ENCODE measurements around the gene PSD4. TPM values are rescaled to one million over a fixed set of nuclear protein-coding genes. Genes with fewer than 3 reads are reported as not detected.

The PSD4 gene
- total and polyA plus RNA-seq, 10 of the 15 experiments (the other 5 are each of a cell fraction or from before 2014, with no cell fraction given): 0.68 to 114 (median 35.1) TPM

DNA sequence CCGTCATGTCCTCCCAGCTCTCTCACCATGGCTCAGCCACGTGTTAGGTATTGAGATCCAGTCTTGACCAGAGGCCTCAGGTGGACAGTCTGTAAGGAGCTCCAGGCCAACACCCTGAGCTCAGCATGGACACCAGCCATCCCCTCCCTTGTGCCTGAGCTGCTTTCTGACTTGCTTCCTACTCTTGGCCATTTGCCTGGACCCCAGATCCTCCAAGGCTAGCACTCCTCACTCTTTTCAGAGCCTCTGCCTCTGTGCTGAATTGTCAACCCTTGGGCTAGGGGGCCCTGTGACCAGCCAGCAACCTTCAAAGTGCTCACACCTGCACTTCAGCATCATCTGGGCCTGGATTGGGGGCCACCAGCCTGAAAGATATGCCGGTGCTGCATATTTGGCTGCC, 58.4 kb downstream of the PSD4 start:
- Histone ChIP-seq H3K36me3 (ENCODE audit: control insufficient read depth in 2 of 2, insufficient read depth in 2 of 2, low read length in 1 of 2) (no peaks in the 10 kb centered on the region), H3K9ac (ENCODE audit: control insufficient read depth, insufficient read depth, low read length) (no peak overlapping the region), H3K27ac (ENCODE audit: control insufficient read depth, insufficient read depth) (no peak overlapping the region), H3K27me3 (replicated peaks in 1 of 2; ENCODE audit: control insufficient read depth in 2 of 2, insufficient read depth in 2 of 2, low read length in 1 of 2) (no peaks in the 10 kb centered on the region; a peak in 2 of 4 replicates), H3K4me1 (ENCODE audit: control insufficient read depth, insufficient read depth, low read length) (no peaks in the 10 kb centered on the region), H2AFZ (ENCODE audit: control insufficient read depth, low read depth, low read length) (no peak overlapping the region), H4K20me1 (ENCODE audit: control insufficient read depth, insufficient read depth) (no peaks in the 10 kb centered on the region), H3K9me3 (replicated peaks; ENCODE audit: control insufficient read depth, insufficient read depth, low read length) (no peaks in the 10 kb centered on the region), H3K4me3 (no peak overlapping the region), H3K4me2 (ENCODE audit: control insufficient read depth, insufficient read depth) (no peak overlapping the region), H3K79me2 (ENCODE audit: control insufficient read depth, insufficient read depth, low read length) (peaks cover 12% of the 10 kb centered on the region)
- ChIA-PET SMC1A (ENCODE audit: uncharacterized antibody, unreplicated experiment) (interaction anchor here (0.9 to 1.4 kb wide), 3 partner anchors 15 to 159 kb away, joined by 3 to 4 read pairs (median 3); no protein-coding TSS in a partner anchor), RAD21 (ENCODE audit: unreplicated experiment) (no interaction called here), CTCF (interaction anchor here (0.7 kb wide), 1 partner anchor 28 kb away, joined by 3 read pairs; no protein-coding TSS in a partner anchor), POLR2A (no interaction called here)
- WGBS (ENCODE audit: insufficient coverage, insufficient replicate concordance, low lambda C conversion rate, missing lambda C conversion rate): 65% methylated on average over 3 of the region's 3 CpGs
- in situ Hi-C loops (cut with MboI): no loop called here
- intact Hi-C loops (cut with micrococcal nuclease; ENCODE audit: unreplicated experiment): no loop called here
- TF ChIP-seq NFYB (IDR thresholded peaks at IDR 0.05; ENCODE audit: insufficient read depth, low read depth, low read length) (no peak), STAT3 (IDR thresholded peaks at IDR 0.05; ENCODE audit: low read depth, low read length) (no peak), RAD21 (IDR thresholded peaks at IDR 0.05; ENCODE audit: insufficient read depth, low read depth, low read length) (no peak), NFXL1 (IDR thresholded peaks at IDR 0.05; ENCODE audit: borderline replicate concordance) (no peak), KAT2A (conservative IDR thresholded peaks at IDR 0.05; ENCODE audit: control insufficient read depth, low read depth, low read length) (no peak), MTA2 (IDR thresholded peaks at IDR 0.05; ENCODE audit: low read depth) (no peak)
- TF ChIP-seq, protein P1, sequence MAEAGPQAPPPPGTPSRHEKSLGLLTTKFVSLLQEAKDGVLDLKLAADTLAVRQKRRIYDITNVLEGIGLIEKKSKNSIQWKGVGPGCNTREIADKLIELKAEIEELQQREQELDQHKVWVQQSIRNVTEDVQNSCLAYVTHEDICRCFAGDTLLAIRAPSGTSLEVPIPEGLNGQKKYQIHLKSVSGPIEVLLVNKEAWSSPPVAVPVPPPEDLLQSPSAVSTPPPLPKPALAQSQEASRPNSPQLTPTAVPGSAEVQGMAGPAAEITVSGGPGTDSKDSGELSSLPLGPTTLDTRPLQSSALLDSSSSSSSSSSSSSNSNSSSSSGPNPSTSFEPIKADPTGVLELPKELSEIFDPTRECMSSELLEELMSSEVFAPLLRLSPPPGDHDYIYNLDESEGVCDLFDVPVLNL (IDR thresholded peaks at IDR 0.05; ENCODE audit: low read depth, low read length): no peak
- TF ChIP-seq, protein P2, sequence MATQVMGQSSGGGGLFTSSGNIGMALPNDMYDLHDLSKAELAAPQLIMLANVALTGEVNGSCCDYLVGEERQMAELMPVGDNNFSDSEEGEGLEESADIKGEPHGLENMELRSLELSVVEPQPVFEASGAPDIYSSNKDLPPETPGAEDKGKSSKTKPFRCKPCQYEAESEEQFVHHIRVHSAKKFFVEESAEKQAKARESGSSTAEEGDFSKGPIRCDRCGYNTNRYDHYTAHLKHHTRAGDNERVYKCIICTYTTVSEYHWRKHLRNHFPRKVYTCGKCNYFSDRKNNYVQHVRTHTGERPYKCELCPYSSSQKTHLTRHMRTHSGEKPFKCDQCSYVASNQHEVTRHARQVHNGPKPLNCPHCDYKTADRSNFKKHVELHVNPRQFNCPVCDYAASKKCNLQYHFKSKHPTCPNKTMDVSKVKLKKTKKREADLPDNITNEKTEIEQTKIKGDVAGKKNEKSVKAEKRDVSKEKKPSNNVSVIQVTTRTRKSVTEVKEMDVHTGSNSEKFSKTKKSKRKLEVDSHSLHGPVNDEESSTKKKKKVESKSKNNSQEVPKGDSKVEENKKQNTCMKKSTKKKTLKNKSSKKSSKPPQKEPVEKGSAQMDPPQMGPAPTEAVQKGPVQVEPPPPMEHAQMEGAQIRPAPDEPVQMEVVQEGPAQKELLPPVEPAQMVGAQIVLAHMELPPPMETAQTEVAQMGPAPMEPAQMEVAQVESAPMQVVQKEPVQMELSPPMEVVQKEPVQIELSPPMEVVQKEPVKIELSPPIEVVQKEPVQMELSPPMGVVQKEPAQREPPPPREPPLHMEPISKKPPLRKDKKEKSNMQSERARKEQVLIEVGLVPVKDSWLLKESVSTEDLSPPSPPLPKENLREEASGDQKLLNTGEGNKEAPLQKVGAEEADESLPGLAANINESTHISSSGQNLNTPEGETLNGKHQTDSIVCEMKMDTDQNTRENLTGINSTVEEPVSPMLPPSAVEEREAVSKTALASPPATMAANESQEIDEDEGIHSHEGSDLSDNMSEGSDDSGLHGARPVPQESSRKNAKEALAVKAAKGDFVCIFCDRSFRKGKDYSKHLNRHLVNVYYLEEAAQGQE (IDR thresholded peaks at IDR 0.05; ENCODE audit: low read depth, low read length): no peak
- DNase-seq (ENCODE audit: low read depth, low spot score) (no peak), FAIRE-seq (no peak), ATAC-seq (no peak)
- no TSS peak for BruUV-seq (replicated peaks)

Data from GM12878 (cell line).